GM19035 (cell line): ENCODE measurements around the gene LMBR1L.
"Not testable (repeated sequence)": the region's sequence is repeated elsewhere in the genome, so short reads cannot be mapped to it uniquely, and the experiment has no call there.

Source experiments
- ATAC-seq: cut with Tn5 transposase; IDR thresholded peaks from one replicate; pipeline ENCODE4 v1.9.1; 2021; ENCODE audit not compliant: unreplicated experiment

LMBR1L gene

GRCh38 chr12:49110464-49111155 lies at the start of gene LMBR1L:
Gene LMBR1L (minus strand): TSS chr12:49110847. CDS start chr12:49110555, 292 bp downstream.
- peak; percentile 98 for ATAC-seq

- peak; percentile 65 for ATAC-seq
These were observed 49.8 kb upstream of the LMBR1L start for GRCh38 chr12:49160399-49160798.

- ATAC-seq: no peak
These were observed 43.6 kb upstream of the LMBR1L start for GRCh38 chr12:49154221-49154620.

GRCh38 chr12:49147384-49147783 lies 36.7 kb upstream of the LMBR1L start:
- no peak for ATAC-seq

- no peak for ATAC-seq
These were observed 35.8 kb upstream of the LMBR1L start for GRCh38 chr12:49146406-49146805.

- ATAC-seq: no peak
These were observed 33.7 kb upstream of the LMBR1L start for GRCh38 chr12:49144384-49144783.

GRCh38 chr12:49138999-49139398 lies 28.4 kb upstream of the LMBR1L start:
- no peak for ATAC-seq

- ATAC-seq: no peak
These were observed 27.9 kb upstream of the LMBR1L start for GRCh38 chr12:49138587-49138986.

- ATAC-seq: no peak
These were observed 26.8 kb upstream of the LMBR1L start for GRCh38 chr12:49137476-49137875.

- not testable (repeated sequence) for ATAC-seq
These were observed 26.4 kb upstream of the LMBR1L start for GRCh38 chr12:49136997-49137396.

GRCh38 chr12:49133590-49133989 lies 22.9 kb upstream of the LMBR1L start:
- ATAC-seq: no peak

GRCh38 chr12:49133014-49133413 lies 22.4 kb upstream of the LMBR1L start:
- no peak for ATAC-seq

- ATAC-seq: no peak
These were observed 21.3 kb upstream of the LMBR1L start for GRCh38 chr12:49131894-49132461.

GRCh38 chr12:49131051-49131893 lies 20.6 kb upstream of the LMBR1L start, which contains the start of gene TUBA1B:
Gene TUBA1B (minus strand): TSS chr12:49131395. CDS start chr12:49131300, 95 bp downstream.
- peak; percentile 62 for ATAC-seq

- peak; percentile 54 for ATAC-seq
These were observed 19.8 kb upstream of the LMBR1L start for GRCh38 chr12:49130151-49131050.

- ATAC-seq: no peak
These were observed 18.9 kb upstream of the LMBR1L start for GRCh38 chr12:49129332-49130150.

- not testable (repeated sequence) for ATAC-seq
These were observed 17.3 kb upstream of the LMBR1L start for GRCh38 chr12:49127971-49128370.

- no peak for ATAC-seq
These were observed 16.5 kb upstream of the LMBR1L start for GRCh38 chr12:49126852-49127763.
